Natural killer cell (primary cell): ENCODE measurements around the gene SLC2A14. TPM values are rescaled to one million over a fixed set of nuclear protein-coding genes. Genes with fewer than 3 reads are reported as not detected.
"Not testable (repeated sequence)": the region's sequence is repeated elsewhere in the genome, so short reads cannot be mapped to it uniquely, and the experiment has no call there.

Source experiments
- ATAC-seq, 3 donors: fragments of 150-1000 bp in 2 of 3; fragments of 200-7000 bp in 1 of 3; cut with Tn5 transposase; 1 replicate in 1 of 3; 2 replicates in 2 of 3; pipeline ENCODE4 v1.10.0; 2021; ENCODE audit warnings: mild to moderate bottlenecking in 2 of 3, moderate library complexity in 2 of 3
- DNase-seq, 2 donors: peaks; one replicate each; pipeline versions ENCODE4 v3.0.0 to v3.0.0-alpha.2; 2013 to 2021; ENCODE audit warnings: mixed read lengths in 1 of 2
- H3K27ac ChIP-seq: one replicate; pipeline ENCODE4 v1.5.1; 2013; ENCODE audit warnings: mild to moderate bottlenecking, low read length
- H3K27me3 ChIP-seq: one replicate; pipeline ENCODE4 v1.6.1; 2013; ENCODE audit warnings: low read length; ENCODE audit not compliant: control insufficient read depth, insufficient read depth
- H3K36me3 ChIP-seq: one replicate; pipeline ENCODE4 v1.6.1; 2013; ENCODE audit warnings: low read length; ENCODE audit not compliant: control insufficient read depth, insufficient read depth
- H3K4me1 ChIP-seq: one replicate; pipeline ENCODE4 v1.6.1; 2013; ENCODE audit warnings: low read length; ENCODE audit not compliant: control insufficient read depth, insufficient read depth
- H3K4me3 ChIP-seq: one replicate; pipeline ENCODE4 v1.5.1; 2013; ENCODE audit warnings: low read length
- H3K9me3 ChIP-seq: one replicate; pipeline ENCODE4 v1.6.1; 2013; ENCODE audit warnings: low read length; ENCODE audit not compliant: control insufficient read depth, insufficient read depth
- H3K27ac Mint-ChIP-seq, 2 donors: one replicate each; pipeline ENCODE4 v1.8.0; 2022; ENCODE audit warnings: mild to moderate bottlenecking in 2 of 2, mixed read lengths in 2 of 2, moderate library complexity in 1 of 2
- H3K27me3 Mint-ChIP-seq, 2 donors: one replicate each; pipeline ENCODE4 v1.8.0; 2022; ENCODE audit warnings: low read depth in 2 of 2, mixed read lengths in 2 of 2
- H3K36me3 Mint-ChIP-seq: one replicate; pipeline ENCODE4 v1.8.0; 2022; ENCODE audit warnings: mixed read lengths
- H3K4me1 Mint-ChIP-seq, 2 donors: one replicate each; pipeline ENCODE4 v1.8.0; 2022; ENCODE audit warnings: mixed read lengths in 2 of 2
- H3K4me3 Mint-ChIP-seq: one replicate; pipeline ENCODE4 v1.8.0; 2022; ENCODE audit warnings: mild to moderate bottlenecking, moderate library complexity, mixed read lengths
- H3K9me3 Mint-ChIP-seq, 2 donors: one replicate each; pipeline ENCODE4 v1.8.0; 2022; ENCODE audit warnings: mixed read lengths in 2 of 2
- CTCF ChIP-seq: fragments of 200-600 bp; IDR thresholded peaks from one replicate; pipeline ENCODE4 v1.8.0; 2022; ENCODE audit warnings: antibody characterized with exemption
- WGBS: methylation state at CpG from one replicate; pipeline ENCODE4 v1.1.7; 2013; ENCODE audit warnings: missing lambda C conversion rate; ENCODE audit not compliant: insufficient coverage; 5-methylcytosine and 5-hydroxymethylcytosine counted together
- intact Hi-C: fragments of 100-400 bp; cut with micrococcal nuclease; formaldehyde crosslinking; loops from one replicate; pipeline ENCODE4 v1.14.2; 2022
- total RNA-seq, 4 donors: library from RNA; stranded (reverse); fragments of 120-200 nt in 1 of 4; gene quantifications; one replicate each; pipeline versions ENCODE4 v1.2.3 to v1.2.4, GENCODE V29; 2013 to 2022

The SLC2A14 gene
- total RNA-seq, 3 donors from 2014 or later (not counting 1 experiment from before 2014, with no cell fraction given) = 0.12 to 7.9 (median 0.25) TPM

DNA sequence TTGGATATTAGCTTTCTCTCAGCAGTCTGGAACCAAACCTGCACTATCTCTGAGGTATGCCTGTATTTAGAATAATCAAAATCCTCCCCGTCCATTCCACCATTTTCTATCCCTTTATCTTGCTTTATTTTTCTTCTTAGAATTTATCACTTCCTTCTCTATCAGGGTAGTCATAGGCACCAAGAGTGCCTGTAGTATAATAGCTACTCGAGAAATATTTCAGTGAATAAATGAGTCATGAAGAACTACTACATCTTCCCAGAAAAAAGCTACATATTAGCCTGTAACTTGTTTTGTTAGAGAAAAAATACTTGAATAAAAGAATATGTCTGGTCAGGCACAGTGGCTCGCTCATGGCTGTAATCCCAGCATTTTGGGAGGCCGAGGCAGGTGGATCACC, 4.3 kb downstream of the SLC2A14 start:
- H3K27ac Mint-ChIP-seq = no peak overlapping the region
- no peaks in the 10 kb centered on the region for H3K36me3 Mint-ChIP-seq
- H3K36me3 ChIP-seq = no peaks in the 10 kb centered on the region
- H3K4me1 ChIP-seq = peaks cover 12% of the 10 kb centered on the region
- DNase-seq = no peak
- peaks cover 19% of the 10 kb centered on the region for H3K27me3 ChIP-seq
- H3K27ac ChIP-seq = no peak overlapping the region
- H3K4me3 Mint-ChIP-seq = no peak overlapping the region
- WGBS = 81% methylated on average over 3 of the region's 4 CpGs
- intact Hi-C loops = no loop called here
- no peaks in the 10 kb centered on the region for H3K4me1 Mint-ChIP-seq
- H3K9me3 Mint-ChIP-seq = no peaks in the 10 kb centered on the region
- no peak for ATAC-seq
- H3K27me3 Mint-ChIP-seq = peaks cover 25 to 28% of the 10 kb centered on the region in 2 donors
- TF ChIP-seq CTCF = no peak
- no peaks in the 10 kb centered on the region for H3K9me3 ChIP-seq
- H3K4me3 ChIP-seq = no peak overlapping the region

GRCh38 chr12:7864601-7865150, 8.0 kb downstream of the SLC2A14 start:
- no peaks in the 10 kb centered on the region for H3K36me3 Mint-ChIP-seq
- peaks cover 0 to 4% of the 10 kb centered on the region in 2 donors for H3K27me3 Mint-ChIP-seq
- Histone ChIP-seq H3K27me3 (peaks cover under 1% of the 10 kb centered on the region), H3K4me1 (peaks cover 13% of the 10 kb centered on the region), H3K4me3 (no peak overlapping the region), H3K36me3 (no peaks in the 10 kb centered on the region), H3K27ac (no peak overlapping the region), H3K9me3 (no peaks in the 10 kb centered on the region)
- intact Hi-C loops = no loop called here
- no peak overlapping the region for H3K4me3 Mint-ChIP-seq
- WGBS = 83% methylated on average over 11 of the region's 12 CpGs
- DNase-seq = no peak
- H3K4me1 Mint-ChIP-seq = peaks cover 11 to 16% of the 10 kb centered on the region in 2 donors
- no peaks in the 10 kb centered on the region for H3K9me3 Mint-ChIP-seq
- ATAC-seq = no peak
- H3K27ac Mint-ChIP-seq = no peak overlapping the region
- no peak for TF ChIP-seq CTCF

- H3K36me3 Mint-ChIP-seq, H3K27me3 Mint-ChIP-seq, H3K9me3 ChIP-seq, H3K4me3 ChIP-seq, H3K9me3 Mint-ChIP-seq, intact Hi-C loops, H3K27me3 ChIP-seq, H3K36me3 ChIP-seq: not testable (repeated sequence)
- H3K27ac Mint-ChIP-seq = peak overlapping the region; percentile 75 to 84
- Histone ChIP-seq H3K4me1 (peaks cover 13% of the 10 kb centered on the region), H3K27ac (peak overlapping the region; percentile 33)
- DNase-seq (peak in 1 of 2 donors; percentile 67), ATAC-seq (peak in 2 of 3 donors; percentile 44 to 53)
- peaks cover 15 to 21% of the 10 kb centered on the region in 2 donors for H3K4me1 Mint-ChIP-seq
- 68% methylated on average over 20 of the region's 20 CpGs for WGBS
- H3K4me3 Mint-ChIP-seq = peak overlapping the region; percentile 81
These were observed 9.8 kb downstream of the SLC2A14 start for GRCh38 chr12:7862814-7863348.

- H3K36me3 ChIP-seq, H3K9me3 ChIP-seq, H3K9me3 Mint-ChIP-seq, H3K27ac ChIP-seq, ATAC-seq, H3K36me3 Mint-ChIP-seq, H3K4me3 ChIP-seq, H3K27me3 Mint-ChIP-seq, DNase-seq, H3K4me3 Mint-ChIP-seq, H3K27me3 ChIP-seq, intact Hi-C loops: not testable (repeated sequence)
- WGBS = 96% methylated on average over 24 of the region's 24 CpGs
- Mint-ChIP-seq H3K4me1 (peaks cover 15 to 21% of the 10 kb centered on the region in 2 donors), H3K27ac (peak overlapping the region in 1 of 2 donors; percentile 84)
- H3K4me1 ChIP-seq = peaks cover 13% of the 10 kb centered on the region
These were observed 10.4 kb downstream of the SLC2A14 start for GRCh38 chr12:7862301-7862700.
